Keratinocyte (primary cell): ENCODE results near the gene SORL1. TPM values are rescaled to one million over a fixed set of nuclear protein-coding genes. Genes with fewer than 3 reads are reported as not detected.

Experiments
- DNase-seq: peaks from one replicate; pipeline ENCODE4 v3.0.0-alpha.2; 2011; ENCODE audit warnings: low read depth, missing footprints, low spot score
- FAIRE-seq: peaks from 2 replicates; lab custom pipeline; 2011; peaks lifted over from hg19 to GRCh38; lab: Jason Lieb, UNC
- H2AFZ ChIP-seq: 2 replicates; pipeline ENCODE4 v1.6.0; 2012; ENCODE audit warnings: low read length, control low read depth, inconsistent platforms; ENCODE audit not compliant: control insufficient read depth
- H3K27ac ChIP-seq: 2 replicates; pipeline ENCODE4 v1.5.1; 2011; ENCODE audit warnings: low read length; ENCODE audit not compliant: control insufficient read depth, insufficient read depth
- H3K27me3 ChIP-seq: 3 replicates; pipeline ENCODE4 v1.6.0; 2011; ENCODE audit warnings: low read length; ENCODE audit not compliant: control insufficient read depth, insufficient read depth; ENCODE audit errors: extremely low read depth
- H3K36me3 ChIP-seq, 2 experiments: 2 replicates in 1 of 2; 3 replicates in 1 of 2; pipeline ENCODE4 v1.5.1; 2011; ENCODE audit warnings: low read length in 2 of 2, mild to moderate bottlenecking in 1 of 2; ENCODE audit not compliant: control insufficient read depth in 2 of 2, insufficient read depth in 2 of 2; ENCODE audit errors: extremely low read depth in 1 of 2
- H3K4me1 ChIP-seq: 3 replicates; pipeline ENCODE4 v1.5.1; 2011; ENCODE audit warnings: low read length; ENCODE audit not compliant: control insufficient read depth, insufficient read depth; ENCODE audit errors: extremely low read depth
- H3K4me2 ChIP-seq: 3 replicates; pipeline ENCODE4 v1.6.0; 2011; ENCODE audit warnings: low read depth, low read length; ENCODE audit not compliant: control insufficient read depth, insufficient read depth; ENCODE audit errors: extremely low read depth
- H3K4me3 ChIP-seq, 3 experiments: fragments of 200-600 bp in 1 of 3; sonication (generic) in 1 of 3; 2 replicates in 2 of 3; 3 replicates in 1 of 3; pipeline ENCODE4 v1.5.1; 2011 to 2016; ENCODE audit warnings: low read length in 3 of 3, mild to moderate bottlenecking in 3 of 3, control low read depth in 2 of 3, inconsistent platforms in 1 of 3, low read depth in 1 of 3, mixed read lengths in 1 of 3, mixed run types in 1 of 3, moderate library complexity in 1 of 3; ENCODE audit not compliant: control insufficient read depth in 2 of 3, insufficient read depth in 2 of 3; ENCODE audit errors: extremely low read depth in 1 of 3
- H3K79me2 ChIP-seq: 2 replicates; pipeline ENCODE4 v1.6.0; 2012; ENCODE audit warnings: low read length; ENCODE audit not compliant: control insufficient read depth, insufficient read depth
- H3K9ac ChIP-seq: 3 replicates; pipeline ENCODE4 v1.6.0; 2011; ENCODE audit warnings: low read length; ENCODE audit not compliant: control insufficient read depth, insufficient read depth; ENCODE audit errors: extremely low read depth
- H3K9me1 ChIP-seq: 3 replicates; pipeline ENCODE4 v1.6.0; 2011; ENCODE audit warnings: low read length; ENCODE audit not compliant: control insufficient read depth, insufficient read depth; ENCODE audit errors: extremely low read depth
- H3K9me3 ChIP-seq: 2 replicates; pipeline ENCODE4 v1.5.1; 2012; ENCODE audit warnings: low read depth, low read length; ENCODE audit not compliant: control insufficient read depth
- H4K20me1 ChIP-seq: 3 replicates; pipeline ENCODE4 v1.6.0; 2011; ENCODE audit warnings: low read length; ENCODE audit not compliant: control insufficient read depth, insufficient read depth; ENCODE audit errors: extremely low read depth
- EZH2 ChIP-seq: IDR thresholded peaks from one replicate; pipeline ENCODE4 v1.6.1; 2012; ENCODE audit warnings: inconsistent platforms, mild to moderate bottlenecking, low read length, moderate library complexity
- dilution Hi-C: fragments of 300-500 bp; cut with MboI; formaldehyde crosslinking; loops from one replicate; pipeline ENCODE4 v1.7.0; 2020; ENCODE audit warnings: low sequenced_read_pairs; ENCODE audit not compliant: extremely low pct_ligation_motif_present
- polyA plus RNA-seq, 5 experiments: library from polyadenylated mRNA; depleted of rRNA in 3 of 5; stranded (reverse) in 3 of 5; stranded (forward) in 1 of 5; unstranded in 1 of 5; fragments of >200 nt; gene quantifications; 1 replicate in 1 of 5; 2 replicates in 3 of 5; 3 replicates in 1 of 5; pipeline versions ENCODE4 v1.2.1 to v1.2.3, GENCODE V29; 2011 to 2012; ENCODE audit warnings: missing spikeins in 2 of 5, low read depth in 1 of 5, low replicate concordance in 1 of 5
- TF ChIP-seq, protein P1 (sequence below), 3 experiments: IDR thresholded peaks in 1 of 3; conservative IDR thresholded peaks in 1 of 3; optimal IDR thresholded peaks in 1 of 3; 2 replicates in 2 of 3; 3 replicates in 1 of 3; pipeline versions ENCODE3 to v1.5.1; 2011; ENCODE audit warnings: low read length in 3 of 3, mild to moderate bottlenecking in 3 of 3, moderate library complexity in 2 of 3, control low read depth in 1 of 3, inconsistent platforms in 1 of 3; ENCODE audit not compliant: insufficient read depth in 2 of 3; ENCODE audit errors: extremely low read depth in 1 of 3

The SORL1 gene
- polyA plus RNA-seq, 1 donor (not counting 4 experiments of a cell fraction or from before 2014, with no cell fraction given), result 38.9 TPM

DNA sequence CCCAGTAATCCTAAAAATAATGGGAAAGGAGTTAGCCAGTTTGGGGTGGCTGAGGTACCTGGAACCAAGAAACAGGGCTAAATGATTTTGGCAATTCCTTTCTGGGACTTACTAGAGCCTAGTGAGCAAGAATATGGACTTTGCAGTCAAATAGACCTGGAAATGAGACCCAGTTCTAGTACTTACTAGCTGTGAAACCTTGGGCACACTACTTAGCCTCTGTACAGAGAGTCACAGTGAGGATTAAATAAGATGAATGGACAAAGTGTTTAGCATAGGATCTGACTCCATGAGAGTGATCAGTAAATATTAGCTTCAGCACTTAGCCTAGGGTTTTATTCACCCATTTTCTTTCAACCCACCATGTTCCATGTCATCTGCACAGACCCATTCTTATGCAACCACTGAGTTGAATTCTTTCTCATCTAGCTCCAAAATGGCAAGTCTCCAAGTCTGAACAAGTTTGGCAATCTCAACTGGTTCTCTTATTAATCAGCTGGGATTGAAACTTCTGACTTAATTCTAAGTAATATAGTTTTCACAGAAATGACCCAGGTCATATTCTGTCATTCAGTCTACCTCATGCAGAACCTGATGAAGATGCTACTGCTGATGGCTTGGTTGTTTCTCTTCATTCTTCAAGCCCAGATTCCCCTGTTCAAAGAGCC lies 15.0 kb upstream of the SORL1 start:
- DNase-seq, result no peak
- peaks cover 4% of the 10 kb centered on the region for H3K4me1 ChIP-seq
- H3K79me2 ChIP-seq, result no peaks in the 10 kb centered on the region
- no peak for FAIRE-seq
- no peak overlapping the region for H2AFZ ChIP-seq
- no peaks in the 10 kb centered on the region for H3K9me3 ChIP-seq
- no peaks in the 10 kb centered on the region for H4K20me1 ChIP-seq
- H3K27me3 ChIP-seq, result no peaks in the 10 kb centered on the region
- no peak overlapping the region for H3K4me3 ChIP-seq
- no peak overlapping the region for H3K9ac ChIP-seq
- H3K27ac ChIP-seq, result no peak overlapping the region
- TF ChIP-seq, protein P1, sequence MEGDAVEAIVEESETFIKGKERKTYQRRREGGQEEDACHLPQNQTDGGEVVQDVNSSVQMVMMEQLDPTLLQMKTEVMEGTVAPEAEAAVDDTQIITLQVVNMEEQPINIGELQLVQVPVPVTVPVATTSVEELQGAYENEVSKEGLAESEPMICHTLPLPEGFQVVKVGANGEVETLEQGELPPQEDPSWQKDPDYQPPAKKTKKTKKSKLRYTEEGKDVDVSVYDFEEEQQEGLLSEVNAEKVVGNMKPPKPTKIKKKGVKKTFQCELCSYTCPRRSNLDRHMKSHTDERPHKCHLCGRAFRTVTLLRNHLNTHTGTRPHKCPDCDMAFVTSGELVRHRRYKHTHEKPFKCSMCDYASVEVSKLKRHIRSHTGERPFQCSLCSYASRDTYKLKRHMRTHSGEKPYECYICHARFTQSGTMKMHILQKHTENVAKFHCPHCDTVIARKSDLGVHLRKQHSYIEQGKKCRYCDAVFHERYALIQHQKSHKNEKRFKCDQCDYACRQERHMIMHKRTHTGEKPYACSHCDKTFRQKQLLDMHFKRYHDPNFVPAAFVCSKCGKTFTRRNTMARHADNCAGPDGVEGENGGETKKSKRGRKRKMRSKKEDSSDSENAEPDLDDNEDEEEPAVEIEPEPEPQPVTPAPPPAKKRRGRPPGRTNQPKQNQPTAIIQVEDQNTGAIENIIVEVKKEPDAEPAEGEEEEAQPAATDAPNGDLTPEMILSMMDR (optimal IDR thresholded peaks at IDR 0.05 in 1 of 3, IDR thresholded peaks at IDR 0.05 in 1 of 3, conservative IDR thresholded peaks at IDR 0.05 in 1 of 3; ENCODE audit: extremely low read depth in 1 of 3, insufficient read depth in 2 of 3, low read length in 3 of 3), result no peak
- no peak for TF ChIP-seq EZH2
- H3K9me1 ChIP-seq, result no peaks in the 10 kb centered on the region
- H3K4me2 ChIP-seq, result no peak overlapping the region
- dilution Hi-C loops, result no loop called here
- H3K36me3 ChIP-seq, result no peaks in the 10 kb centered on the region

DNA sequence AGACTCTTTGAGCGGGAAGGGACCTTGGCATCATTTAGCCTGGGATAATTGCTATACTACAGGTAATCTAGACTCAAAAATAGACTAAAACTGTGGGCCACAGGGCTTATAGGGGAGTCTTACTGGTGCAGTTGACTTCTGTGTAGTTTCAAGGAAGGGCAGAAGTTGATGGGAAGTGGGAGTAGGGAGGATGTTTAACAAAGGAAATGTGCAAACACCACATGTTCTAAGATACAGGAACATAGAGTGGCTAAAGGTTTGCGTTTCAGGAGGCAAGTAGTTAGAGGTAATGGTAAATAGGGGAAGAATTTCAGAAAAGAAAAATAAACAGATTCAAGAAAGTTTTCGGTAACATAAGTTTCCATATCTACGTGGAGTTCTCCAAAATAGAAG lies 14.4 kb upstream of the SORL1 start:
- no peak overlapping the region for H3K4me2 ChIP-seq
- H3K9me1 ChIP-seq, result no peaks in the 10 kb centered on the region
- H3K4me3 ChIP-seq, result no peak overlapping the region
- no peaks in the 10 kb centered on the region for H3K9me3 ChIP-seq
- H4K20me1 ChIP-seq, result no peaks in the 10 kb centered on the region
- no peaks in the 10 kb centered on the region for H3K79me2 ChIP-seq
- no peaks in the 10 kb centered on the region for H3K27me3 ChIP-seq
- H2AFZ ChIP-seq, result no peak overlapping the region
- FAIRE-seq, result no peak
- no peak for DNase-seq
- peaks cover 4% of the 10 kb centered on the region for H3K4me1 ChIP-seq
- no peak overlapping the region for H3K9ac ChIP-seq
- dilution Hi-C loops, result no loop called here
- no peak for TF ChIP-seq EZH2
- TF ChIP-seq, protein P1 (optimal IDR thresholded peaks at IDR 0.05 in 1 of 3, IDR thresholded peaks at IDR 0.05 in 1 of 3, conservative IDR thresholded peaks at IDR 0.05 in 1 of 3; ENCODE audit: extremely low read depth in 1 of 3, insufficient read depth in 2 of 3, low read length in 3 of 3), result no peak
- no peaks in the 10 kb centered on the region for H3K36me3 ChIP-seq
- no peak overlapping the region for H3K27ac ChIP-seq
